Neural progenitor cell (in vitro differentiated cells): ENCODE results near the gene CCSER1. TPM values are rescaled to one million over a fixed set of nuclear protein-coding genes. Genes with fewer than 3 reads are reported as not detected.
"Not testable (repeated sequence)": the region's sequence is repeated elsewhere in the genome, so short reads cannot be mapped to it uniquely, and the experiment has no call there.

ENCODE experiments used
- DNase-seq: peaks from one replicate; pipeline ENCODE4 v3.0.0-alpha.2; 2016; ENCODE audit warnings: low spot score
- H2AFZ ChIP-seq: fragments of 200-600 bp; sonication (generic); replicated peaks from 2 replicates; pipeline ENCODE4 v1.6.1; 2016; ENCODE audit warnings: antibody characterized with exemption
- H3F3A ChIP-seq: fragments of 200-600 bp; sonication (generic); 2 replicates; pipeline ENCODE4 v1.6.1; 2016; ENCODE audit warnings: antibody characterized with exemption, low read depth
- H3K27ac ChIP-seq: fragments of 200-600 bp; sonication (generic); 2 replicates; pipeline ENCODE4 v1.5.1; 2016; ENCODE audit warnings: mild to moderate bottlenecking
- H3K27me3 ChIP-seq: fragments of 200-600 bp; sonication (generic); 2 replicates; pipeline ENCODE4 v1.6.1; 2016; ENCODE audit warnings: mild to moderate bottlenecking, moderate library complexity
- H3K36me3 ChIP-seq: fragments of 200-600 bp; sonication (generic); 2 replicates; pipeline ENCODE4 v1.5.1; 2016
- H3K4me1 ChIP-seq: fragments of 200-600 bp; sonication (generic); 2 replicates; pipeline ENCODE4 v1.6.1; 2016; ENCODE audit warnings: mixed run types
- H3K4me2 ChIP-seq: fragments of 200-600 bp; sonication (generic); 2 replicates; pipeline ENCODE4 v1.6.1; 2016
- H3K4me3 ChIP-seq: fragments of 200-600 bp; sonication (generic); 2 replicates; pipeline ENCODE4 v1.5.1; 2016
- H3K79me2 ChIP-seq: fragments of 200-600 bp; sonication (generic); 2 replicates; pipeline ENCODE4 v1.6.1; 2016; ENCODE audit warnings: low read depth
- H3K9ac ChIP-seq: fragments of 200-600 bp; sonication (generic); 2 replicates; pipeline ENCODE4 v1.6.1; 2016
- H3K9me3 ChIP-seq: fragments of 200-600 bp; sonication (generic); 2 replicates; pipeline ENCODE4 v1.5.1; 2016; ENCODE audit warnings: low read depth
- H4K20me1 ChIP-seq: fragments of 200-600 bp; sonication (generic); 2 replicates; pipeline ENCODE4 v1.6.1; 2016; ENCODE audit warnings: low read depth
- H3K27ac Mint-ChIP-seq: 3 replicates; pipeline ENCODE4 v1.8.0; 2021; ENCODE audit warnings: mixed read lengths
- H3K27me3 Mint-ChIP-seq: 2 replicates; pipeline ENCODE4 v1.8.0; 2022; ENCODE audit warnings: low read depth, mild to moderate bottlenecking, inconsistent platforms, moderate library complexity, mixed read lengths; ENCODE audit not compliant: insufficient read depth
- H3K36me3 Mint-ChIP-seq: 3 replicates; pipeline ENCODE4 v1.8.0; 2021; ENCODE audit warnings: mixed read lengths
- H3K4me1 Mint-ChIP-seq: 3 replicates; pipeline ENCODE4 v1.8.0; 2021; ENCODE audit warnings: mixed read lengths
- H3K4me3 Mint-ChIP-seq: 3 replicates; pipeline ENCODE4 v1.8.0; 2021; ENCODE audit warnings: mild to moderate bottlenecking, moderate library complexity, mixed read lengths
- H3K9me3 Mint-ChIP-seq: 3 replicates; pipeline ENCODE4 v1.8.0; 2020; ENCODE audit warnings: mixed read lengths
- EZH2 ChIP-seq: fragments of 200-600 bp; sonication (generic); IDR thresholded peaks from 2 replicates; pipeline ENCODE4 v1.6.1; 2017; ENCODE audit warnings: antibody characterized with exemption, mild to moderate bottlenecking, moderate library complexity
- EZH2phosphoT487 ChIP-seq: fragments of 200-600 bp; sonication (generic); IDR thresholded peaks from 2 replicates; pipeline ENCODE4 v1.6.1; 2017; ENCODE audit warnings: antibody characterized with exemption
- total RNA-seq: library from RNA; depleted of rRNA; stranded (reverse); fragments of >200 nt; gene quantifications from 2 replicates; pipeline ENCODE4 v1.2.3, GENCODE V29; 2015; ENCODE audit warnings: low replicate concordance
- TF ChIP-seq, protein P1 (sequence below): fragments of 200-600 bp; sonication (generic); IDR thresholded peaks from 2 replicates; pipeline ENCODE4 v1.5.1; 2017; ENCODE audit warnings: antibody characterized with exemption, mild to moderate bottlenecking

CCSER1 gene
- total RNA-seq, 1 donor from 2014 or later, result 0.77 TPM

DNA sequence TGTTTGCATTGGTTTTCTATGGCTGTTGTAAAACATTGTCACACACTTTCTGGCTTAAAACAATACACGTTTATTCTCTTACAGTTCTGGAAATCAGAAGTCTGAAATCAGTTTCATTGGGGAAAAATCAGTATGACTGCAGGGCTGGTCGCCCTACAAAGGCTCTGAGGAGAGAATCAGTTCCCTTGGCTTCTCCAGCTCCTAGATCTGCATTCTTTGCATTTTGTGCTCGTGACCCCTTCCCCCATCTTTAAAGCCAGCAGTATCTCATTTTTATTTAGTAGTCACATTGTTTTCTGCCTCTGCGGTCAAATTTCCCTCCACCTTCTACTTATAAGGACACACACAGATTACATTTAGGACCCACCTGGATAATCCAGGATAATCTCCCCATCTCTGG lies 1326.9 kb downstream of the CCSER1 start:
- no peaks in the 10 kb centered on the region for H3K27me3 Mint-ChIP-seq
- Histone ChIP-seq H3K9ac (no peak overlapping the region), H3K36me3 (no peaks in the 10 kb centered on the region), H3K4me2 (no peak overlapping the region), H3K27ac (no peak overlapping the region), H3K79me2 (no peaks in the 10 kb centered on the region), H3K4me1 (no peaks in the 10 kb centered on the region), H3K27me3 (no peaks in the 10 kb centered on the region), H4K20me1 (no peaks in the 10 kb centered on the region), H2AFZ (peak overlapping the region; percentile 1), H3K4me3 (no peak overlapping the region), H3K9me3 (no peaks in the 10 kb centered on the region), H3F3A (no peaks in the 10 kb centered on the region)
- no peaks in the 10 kb centered on the region for H3K4me1 Mint-ChIP-seq
- H3K9me3 Mint-ChIP-seq, result no peaks in the 10 kb centered on the region
- no peak overlapping the region for H3K27ac Mint-ChIP-seq
- H3K36me3 Mint-ChIP-seq, result no peaks in the 10 kb centered on the region
- TF ChIP-seq EZH2, result no peak
- no peak for TF ChIP-seq EZH2phosphoT487
- TF ChIP-seq, protein P1, sequence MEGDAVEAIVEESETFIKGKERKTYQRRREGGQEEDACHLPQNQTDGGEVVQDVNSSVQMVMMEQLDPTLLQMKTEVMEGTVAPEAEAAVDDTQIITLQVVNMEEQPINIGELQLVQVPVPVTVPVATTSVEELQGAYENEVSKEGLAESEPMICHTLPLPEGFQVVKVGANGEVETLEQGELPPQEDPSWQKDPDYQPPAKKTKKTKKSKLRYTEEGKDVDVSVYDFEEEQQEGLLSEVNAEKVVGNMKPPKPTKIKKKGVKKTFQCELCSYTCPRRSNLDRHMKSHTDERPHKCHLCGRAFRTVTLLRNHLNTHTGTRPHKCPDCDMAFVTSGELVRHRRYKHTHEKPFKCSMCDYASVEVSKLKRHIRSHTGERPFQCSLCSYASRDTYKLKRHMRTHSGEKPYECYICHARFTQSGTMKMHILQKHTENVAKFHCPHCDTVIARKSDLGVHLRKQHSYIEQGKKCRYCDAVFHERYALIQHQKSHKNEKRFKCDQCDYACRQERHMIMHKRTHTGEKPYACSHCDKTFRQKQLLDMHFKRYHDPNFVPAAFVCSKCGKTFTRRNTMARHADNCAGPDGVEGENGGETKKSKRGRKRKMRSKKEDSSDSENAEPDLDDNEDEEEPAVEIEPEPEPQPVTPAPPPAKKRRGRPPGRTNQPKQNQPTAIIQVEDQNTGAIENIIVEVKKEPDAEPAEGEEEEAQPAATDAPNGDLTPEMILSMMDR, result no peak
- no peak overlapping the region for H3K4me3 Mint-ChIP-seq
- DNase-seq, result no peak

DNA sequence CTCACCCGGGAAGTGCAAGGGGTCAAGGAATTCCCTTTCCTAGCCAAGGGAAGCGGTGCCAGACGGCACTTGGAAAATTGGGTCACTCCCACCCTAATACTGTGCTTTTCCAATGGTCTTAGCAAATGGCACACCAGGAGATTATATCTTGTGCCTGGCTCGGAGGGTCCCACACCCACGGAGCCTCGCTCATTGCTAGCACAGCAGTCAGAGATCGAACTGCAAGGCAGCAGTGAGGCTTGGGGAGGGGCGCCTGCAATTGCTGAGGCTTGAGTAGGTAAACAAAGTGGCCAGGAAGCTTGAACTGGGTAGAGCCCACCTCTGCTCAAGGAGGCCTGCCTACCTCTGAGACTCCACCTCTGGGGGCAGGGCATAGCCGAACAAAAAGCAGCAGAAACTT lies 1335.4 kb downstream of the CCSER1 start:
- not testable (repeated sequence) for H3K27ac ChIP-seq, H3K4me2 ChIP-seq, H3K9me3 ChIP-seq, H3K4me1 ChIP-seq, H3K9ac ChIP-seq, H3K27ac Mint-ChIP-seq, H3K36me3 Mint-ChIP-seq, H4K20me1 ChIP-seq, H3K36me3 ChIP-seq, H3K27me3 ChIP-seq, H3K27me3 Mint-ChIP-seq, H3K79me2 ChIP-seq, DNase-seq, H3F3A ChIP-seq, H3K4me3 ChIP-seq, H3K4me3 Mint-ChIP-seq, H3K4me1 Mint-ChIP-seq, H2AFZ ChIP-seq, H3K9me3 Mint-ChIP-seq

DNA sequence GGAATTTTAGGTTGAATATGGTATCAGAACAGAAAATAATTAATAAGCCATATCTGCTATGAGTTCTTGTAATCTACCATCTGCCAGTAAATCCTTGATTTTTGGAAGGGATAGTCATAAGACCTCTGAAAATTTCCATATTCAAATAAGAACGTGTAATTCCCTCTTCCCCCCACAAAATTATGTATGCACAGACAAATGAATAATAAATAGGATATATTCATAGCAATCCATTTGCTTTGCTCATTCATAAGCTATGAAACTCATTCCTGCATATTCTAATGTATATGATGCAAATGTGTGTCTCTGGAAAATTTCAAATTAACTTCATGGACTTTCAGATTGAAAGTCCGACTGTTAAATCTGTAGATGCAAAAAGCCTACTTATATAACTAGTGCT lies 1343.5 kb downstream of the CCSER1 start:
- Mint-ChIP-seq H3K36me3 (no peaks in the 10 kb centered on the region), H3K4me3 (no peak overlapping the region), H3K27me3 (no peaks in the 10 kb centered on the region), H3K27ac (no peak overlapping the region), H3K9me3 (peaks cover 2% of the 10 kb centered on the region), H3K4me1 (no peaks in the 10 kb centered on the region)
- Histone ChIP-seq H3K27me3 (no peaks in the 10 kb centered on the region), H3K79me2 (no peaks in the 10 kb centered on the region), H3K4me2 (no peak overlapping the region), H3K4me3 (no peak overlapping the region), H3K4me1 (no peaks in the 10 kb centered on the region), H3K36me3 (no peaks in the 10 kb centered on the region), H3K27ac (no peak overlapping the region), H3F3A (no peaks in the 10 kb centered on the region), H4K20me1 (no peaks in the 10 kb centered on the region), H2AFZ (no peak overlapping the region), H3K9me3 (no peaks in the 10 kb centered on the region), H3K9ac (no peak overlapping the region)
- DNase-seq, result no peak
- TF ChIP-seq EZH2phosphoT487 (no peak), EZH2 (no peak)
- TF ChIP-seq, protein P1, result no peak

DNA sequence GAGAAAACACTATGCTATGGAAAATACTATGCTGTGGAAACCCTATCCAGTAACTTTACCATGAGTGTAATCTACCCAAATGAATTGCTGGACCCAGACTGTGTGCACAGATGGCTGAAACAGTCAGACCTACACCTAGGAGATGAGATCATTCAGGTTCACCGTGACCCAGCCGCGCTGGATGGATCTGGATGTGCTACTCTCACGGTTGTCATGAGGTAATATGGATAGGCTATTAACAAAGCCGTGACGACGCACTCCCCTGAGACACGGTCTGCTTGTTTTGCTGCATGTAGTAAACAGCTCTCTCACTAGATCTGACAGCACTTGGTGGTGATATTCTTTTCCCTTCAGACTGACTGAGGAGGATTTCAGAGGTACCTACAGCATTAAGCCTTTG lies 1344.1 kb downstream of the CCSER1 start:
- no peak overlapping the region for H3K4me3 ChIP-seq
- no peaks in the 10 kb centered on the region for H4K20me1 ChIP-seq
- no peak overlapping the region for H3K4me3 Mint-ChIP-seq
- H3K4me1 Mint-ChIP-seq, result no peaks in the 10 kb centered on the region
- H2AFZ ChIP-seq, result no peak overlapping the region
- H3K36me3 ChIP-seq, result no peaks in the 10 kb centered on the region
- H3K9me3 ChIP-seq, result no peaks in the 10 kb centered on the region
- no peak for TF ChIP-seq EZH2phosphoT487
- TF ChIP-seq, protein P1, result no peak
- TF ChIP-seq EZH2, result no peak
- no peaks in the 10 kb centered on the region for H3K27me3 Mint-ChIP-seq
- H3K9me3 Mint-ChIP-seq, result peaks cover 2% of the 10 kb centered on the region
- no peak for DNase-seq
- H3K36me3 Mint-ChIP-seq, result no peaks in the 10 kb centered on the region
- no peaks in the 10 kb centered on the region for H3F3A ChIP-seq
- no peaks in the 10 kb centered on the region for H3K4me1 ChIP-seq
- no peak overlapping the region for H3K27ac Mint-ChIP-seq
- no peaks in the 10 kb centered on the region for H3K27me3 ChIP-seq
- no peak overlapping the region for H3K27ac ChIP-seq
- no peak overlapping the region for H3K4me2 ChIP-seq
- no peaks in the 10 kb centered on the region for H3K79me2 ChIP-seq
- no peak overlapping the region for H3K9ac ChIP-seq
